Umbilical cord (tissue), 2 donors: ENCODE data around the gene COL21A1. TPM values are rescaled to one million over a fixed set of nuclear protein-coding genes. Genes with fewer than 3 reads are reported as not detected.
A peak's percentile ranks its signal among the peaks of the same experiment; 100 is the strongest.

ENCODE experiments used
- DNase-seq: peaks from one replicate; pipeline ENCODE4 v3.0.0-alpha.2; 2015; ENCODE audit warnings: low spot score
- total RNA-seq: library from RNA; depleted of rRNA; stranded (reverse); fragments of >200 nt; gene quantifications from one replicate; pipeline ENCODE4 v1.2.3, GENCODE V29; 2014; ENCODE audit warnings: low replicate concordance; ENCODE audit not compliant: insufficient read depth

Gene COL21A1
- total RNA-seq, 1 donor from 2014 or later: 147 TPM

GRCh38 chr6:56245903-56246351, 1.5 kb downstream of the COL21A1 start:
- DNase-seq: peak; percentile 74

GRCh38 chr6:56244528-56245253, 2.7 kb downstream of the COL21A1 start:
- DNase-seq: no peak

GRCh38 chr6:56244089-56244488, 3.3 kb downstream of the COL21A1 start:
- DNase-seq: no peak

GRCh38 chr6:56243518-56244070, 3.8 kb downstream of the COL21A1 start:
- no peak for DNase-seq

GRCh38 chr6:56242346-56242745, 5.0 kb downstream of the COL21A1 start:
- DNase-seq: no peak

GRCh38 chr6:56241124-56241802, 6.1 kb downstream of the COL21A1 start:
- no peak for DNase-seq

GRCh38 chr6:56238352-56238751, 9.0 kb downstream of the COL21A1 start:
- no peak for DNase-seq

GRCh38 chr6:56235245-56235644, 12.1 kb downstream of the COL21A1 start:
- DNase-seq: no peak

- DNase-seq: peak; percentile 63
These were observed 14.9 kb downstream of the COL21A1 start for GRCh38 chr6:56232436-56232835.

GRCh38 chr6:56231827-56232226, 15.6 kb downstream of the COL21A1 start:
- DNase-seq: no peak

- no peak for DNase-seq
These were observed 16.3 kb downstream of the COL21A1 start for GRCh38 chr6:56230976-56231566.

GRCh38 chr6:56227071-56227879, 20.1 kb downstream of the COL21A1 start:
- peak; percentile 37 for DNase-seq

GRCh38 chr6:56223995-56224394, 23.4 kb downstream of the COL21A1 start:
- peak; percentile 81 for DNase-seq

- DNase-seq: peak; percentile 65
These were observed 24.9 kb downstream of the COL21A1 start for GRCh38 chr6:56222499-56222898.

GRCh38 chr6:56220078-56220477, 27.3 kb downstream of the COL21A1 start:
- DNase-seq: peak; percentile 48

- DNase-seq: no peak
These were observed 32.7 kb downstream of the COL21A1 start for GRCh38 chr6:56214703-56215101.

GRCh38 chr6:56214041-56214702, 33.2 kb downstream of the COL21A1 start:
- no peak for DNase-seq

GRCh38 chr6:56211724-56212123, 35.7 kb downstream of the COL21A1 start:
- DNase-seq: no peak

- no peak for DNase-seq
These were observed 43.2 kb downstream of the COL21A1 start for GRCh38 chr6:56204134-56204533.

GRCh38 chr6:56199956-56200355, 47.4 kb downstream of the COL21A1 start:
- DNase-seq: no peak

GRCh38 chr6:56193846-56194245, 53.5 kb downstream of the COL21A1 start:
- DNase-seq: no peak
